GM10266 (cell line): ENCODE measurements around the gene COL4A6.

ENCODE experiments used
- DNase-seq: peaks from one replicate; pipeline ENCODE4 v3.0.0; 2012; ENCODE audit errors: extremely low spot score
- CTCF ChIP-seq: IDR thresholded peaks from 2 replicates; pipeline ENCODE4 v1.5.1; 2012; ENCODE audit warnings: mild to moderate bottlenecking, low read depth; ENCODE audit not compliant: control insufficient read depth, insufficient read depth; ENCODE audit errors: missing control alignments

COL4A6 gene

DNA sequence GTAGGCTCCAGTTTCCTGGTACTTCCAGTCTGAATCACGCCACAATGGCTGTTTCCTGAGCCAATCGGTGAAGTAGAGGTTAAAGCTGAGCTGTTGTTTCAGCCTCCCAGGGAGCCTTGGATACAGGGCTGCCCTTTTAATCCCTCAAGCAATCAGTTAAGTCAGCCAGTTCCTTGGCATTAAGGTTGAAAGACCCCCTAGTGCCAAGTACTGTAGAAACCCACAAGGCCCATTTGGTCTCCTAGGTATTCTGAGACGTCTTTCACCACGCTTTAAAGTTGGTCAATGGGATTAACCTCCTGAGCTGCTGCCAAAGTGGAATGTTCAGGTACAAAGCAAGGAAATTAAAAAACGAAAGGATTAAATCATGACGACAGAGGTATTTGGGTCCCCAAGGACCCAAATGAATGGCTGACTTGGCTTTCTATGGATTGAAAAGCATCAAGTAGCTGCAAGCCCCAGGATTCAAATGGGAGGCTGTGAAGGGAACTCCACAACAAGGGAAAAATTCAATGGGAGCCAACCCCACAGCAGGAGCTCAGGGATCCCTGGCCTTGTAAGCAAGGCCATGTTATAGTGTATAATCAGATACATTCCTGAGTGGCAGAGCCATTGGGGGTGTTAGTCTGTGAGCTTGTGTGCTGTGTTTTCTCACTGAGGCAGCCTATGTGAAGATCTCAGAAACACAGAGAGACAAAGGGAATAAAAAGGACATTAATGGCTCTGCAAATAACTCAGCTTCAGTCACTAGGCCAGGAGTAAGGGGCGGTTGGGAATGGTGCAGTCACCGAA lies 260.7 kb downstream of the COL4A6 start:
- no peak for TF ChIP-seq CTCF
- no peak for DNase-seq

GRCh38 chrX:108173874-108174273 lies 264.3 kb downstream of the COL4A6 start:
- no peak for TF ChIP-seq CTCF
- DNase-seq: no peak

DNA sequence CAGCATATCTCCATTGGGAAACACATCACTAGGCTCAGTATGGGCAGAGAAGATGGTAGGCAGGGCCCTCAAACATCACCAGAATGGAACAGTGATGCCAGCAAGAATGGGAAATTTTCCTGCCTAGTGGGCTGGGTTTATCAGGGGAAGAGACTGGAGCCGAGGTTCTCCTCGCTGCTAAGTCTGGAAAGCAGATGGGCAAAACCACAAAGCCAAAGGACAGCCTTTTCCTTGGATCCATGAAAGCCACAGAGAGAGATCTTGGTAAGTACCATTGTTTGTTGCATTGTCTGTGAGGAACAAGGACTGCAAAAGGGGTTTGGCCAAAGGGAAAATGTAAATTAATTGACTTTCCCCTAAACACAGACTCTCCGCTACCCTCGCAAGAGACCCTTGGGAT lies 266.6 kb downstream of the COL4A6 start:
- TF ChIP-seq CTCF: no peak
- no peak for DNase-seq

DNA sequence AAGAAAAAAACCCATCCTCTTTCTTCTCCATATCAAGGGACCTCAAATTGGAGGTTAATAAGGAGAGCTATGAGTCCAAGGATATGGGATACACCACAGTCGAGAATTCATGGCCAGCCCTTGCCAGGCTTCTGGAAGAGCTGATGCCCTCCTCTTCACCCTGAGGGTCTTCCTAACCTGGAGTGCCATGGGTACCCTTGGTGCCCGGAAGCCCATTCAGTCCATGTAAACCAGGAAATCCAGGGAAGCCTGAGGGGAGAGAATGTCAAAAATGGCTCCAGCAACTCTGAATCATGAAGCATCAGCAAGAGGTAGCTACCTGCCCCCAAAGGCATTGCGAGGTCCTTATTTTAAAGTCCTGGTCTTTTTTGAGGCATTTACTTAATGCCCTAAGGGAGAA lies 268.5 kb downstream of the COL4A6 start:
- DNase-seq: no peak
- TF ChIP-seq CTCF: no peak

- TF ChIP-seq CTCF: no peak
These were observed 269.1 kb downstream of the COL4A6 start for GRCh38 chrX:108168961-108169740.

DNA sequence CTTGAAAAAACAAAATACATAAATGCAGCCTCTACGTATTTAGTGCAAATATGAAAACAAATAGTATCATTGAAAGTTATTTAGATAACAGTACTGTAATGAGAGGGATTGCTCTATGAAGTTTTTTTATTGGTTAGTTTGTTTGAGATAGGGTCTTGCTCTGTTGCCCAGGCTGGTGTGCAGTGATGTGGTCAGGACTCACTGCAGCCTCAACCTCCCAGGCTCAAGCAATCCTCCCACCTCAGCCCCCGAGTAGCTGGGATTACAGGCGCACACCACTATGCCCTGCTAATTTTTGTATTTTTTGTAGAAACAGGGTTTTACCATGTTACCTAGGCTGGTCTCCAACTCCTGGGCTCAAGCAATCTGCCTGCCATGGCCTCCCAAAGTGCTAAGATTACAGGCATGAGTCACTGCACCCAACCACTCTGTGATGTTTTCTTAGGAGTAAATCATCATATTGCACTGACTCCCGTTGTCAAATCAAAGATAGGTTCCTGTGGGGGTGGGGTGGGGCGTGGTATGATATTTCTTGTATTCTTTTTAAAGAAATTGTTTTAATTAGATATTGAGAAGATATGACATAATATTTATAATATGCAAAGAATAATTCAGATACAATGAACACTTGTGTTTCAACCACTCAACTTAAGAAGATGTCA lies 270.9 kb downstream of the COL4A6 start:
- DNase-seq: no peak
- no peak for TF ChIP-seq CTCF

More at GRCh38 chrX:108168961-108169740, 269.1 kb downstream of the COL4A6 start:
- no peak for DNase-seq
